ENCODE results near the gene DLX3.

The DLX3 gene

GRCh38 chr17:49992191-49992932, 2.7 kb downstream of the DLX3 start:
- DNase-seq = no peak

DNA sequence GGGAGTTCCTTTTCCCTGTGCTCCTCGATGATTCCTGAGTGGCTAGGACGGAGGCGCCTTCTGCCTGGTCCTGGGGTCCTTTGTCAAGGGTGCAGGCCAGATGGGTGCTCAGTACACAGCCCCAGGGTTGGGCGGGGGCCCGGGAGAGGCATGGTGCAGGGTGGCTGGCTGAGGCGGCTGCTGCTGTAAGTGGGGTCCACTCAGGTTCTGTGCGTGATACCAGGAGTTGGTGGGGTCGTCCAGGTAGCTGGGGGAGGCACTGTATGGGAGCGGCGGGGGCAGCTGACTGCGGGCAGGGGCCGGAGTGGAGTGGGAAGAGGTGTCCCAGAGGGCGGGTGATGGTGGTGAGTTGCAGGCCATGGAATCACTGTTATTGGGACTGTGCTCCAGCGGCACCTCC, 3.6 kb downstream of the DLX3 start:
- no peak for DNase-seq

DNA sequence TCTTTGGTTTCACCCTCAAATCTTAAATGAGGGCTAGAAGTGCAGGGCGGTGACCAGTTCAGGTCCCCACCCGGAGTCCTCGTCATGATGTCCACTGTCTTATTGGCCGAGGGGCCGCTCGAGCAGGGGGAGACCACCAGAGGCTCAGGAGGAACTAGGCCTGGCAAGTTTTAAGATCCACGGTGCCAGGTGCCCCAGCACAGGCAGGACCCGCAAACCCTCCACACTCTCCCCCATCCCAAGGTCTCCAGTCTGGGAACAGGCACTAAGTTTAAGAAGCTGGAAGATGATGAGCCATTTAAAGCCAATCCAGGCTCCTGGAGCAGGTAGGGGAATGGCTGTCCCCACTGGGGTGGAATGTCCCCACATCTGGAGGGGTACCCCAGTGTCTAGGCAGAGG, 4.1 kb downstream of the DLX3 start:
- no peak for DNase-seq

DNA sequence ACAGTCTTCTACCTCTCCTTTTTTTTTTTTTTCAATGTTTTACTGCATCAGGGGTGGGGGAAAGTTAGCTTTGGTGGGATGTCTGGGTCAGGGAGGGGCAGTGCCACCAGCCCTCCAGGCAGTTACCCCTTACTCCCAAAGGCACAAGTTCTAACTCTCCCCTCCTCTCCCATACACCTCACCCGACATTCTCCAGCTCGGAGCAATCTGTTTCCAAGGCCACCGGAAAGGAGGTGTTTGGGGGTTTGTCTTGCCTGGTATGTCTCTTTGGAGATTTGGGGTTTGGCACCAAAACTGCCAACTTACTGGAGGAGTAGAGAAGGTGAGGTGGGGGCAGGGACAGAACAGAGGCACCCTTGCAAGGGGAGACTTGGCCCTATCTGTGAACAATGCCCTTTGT, 4.7 kb downstream of the DLX3 start:
- DNase-seq = no peak

DNA sequence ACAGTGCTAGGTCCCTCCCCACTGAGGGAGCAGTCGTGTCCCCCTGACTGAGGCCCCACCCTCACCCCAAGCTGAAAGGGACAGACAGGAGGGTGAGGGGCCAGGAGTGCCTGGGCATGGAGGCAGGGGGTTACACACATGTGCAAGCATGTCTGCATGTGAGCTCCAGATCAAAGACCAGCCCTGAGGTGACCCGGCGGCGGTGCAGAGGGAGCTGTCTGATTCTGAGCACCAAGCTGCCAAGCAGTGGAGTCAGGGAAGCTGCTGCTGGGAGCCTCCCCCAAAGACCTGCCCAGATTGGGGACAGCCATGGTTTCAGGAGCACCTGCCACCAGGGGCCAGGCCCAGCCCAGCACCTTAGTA, 5.5 kb downstream of the DLX3 start:
- no peak for DNase-seq

DNA sequence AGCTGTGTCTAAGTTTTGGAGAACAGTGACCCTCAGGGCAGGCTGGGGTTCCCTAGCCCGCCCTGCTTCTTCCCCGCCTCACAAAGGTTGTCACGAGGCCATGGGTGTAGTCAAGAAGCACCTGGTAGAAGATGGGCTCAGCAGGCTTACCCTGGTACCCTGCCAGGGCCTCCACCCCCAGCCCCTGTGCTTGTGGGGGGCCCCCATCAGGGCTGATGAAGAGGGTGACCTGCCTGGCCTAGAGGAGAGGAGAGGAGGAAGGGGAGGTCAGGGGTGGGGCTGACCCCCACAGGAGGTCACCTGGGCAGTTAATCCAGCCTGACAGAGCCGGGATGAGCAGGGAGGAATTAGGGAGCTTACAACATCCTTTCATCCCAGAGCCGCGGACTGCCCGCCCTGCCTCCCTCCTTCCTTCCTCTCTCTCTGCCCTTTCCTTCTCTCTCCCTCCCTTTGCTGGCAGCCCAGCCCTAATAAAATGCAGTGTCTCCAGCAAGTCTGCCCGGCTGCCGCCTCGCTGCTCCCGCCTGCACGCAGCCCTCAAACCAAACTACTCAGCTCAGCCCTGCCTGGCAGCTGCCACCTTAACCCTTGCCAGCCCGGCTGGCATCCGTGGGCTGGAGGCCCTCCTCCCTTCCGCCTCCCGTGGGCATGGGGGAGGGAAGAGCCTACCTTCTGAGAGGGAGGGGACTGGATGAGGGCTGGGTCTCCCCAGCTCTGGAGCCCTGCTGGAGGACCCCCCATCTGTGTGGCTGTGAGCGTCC, 7.2 kb downstream of the DLX3 start:
- no peak for DNase-seq

- no peak for DNase-seq
Observed at GRCh38 chr17:49987290-49987585, 7.8 kb downstream of the DLX3 start.

DNA sequence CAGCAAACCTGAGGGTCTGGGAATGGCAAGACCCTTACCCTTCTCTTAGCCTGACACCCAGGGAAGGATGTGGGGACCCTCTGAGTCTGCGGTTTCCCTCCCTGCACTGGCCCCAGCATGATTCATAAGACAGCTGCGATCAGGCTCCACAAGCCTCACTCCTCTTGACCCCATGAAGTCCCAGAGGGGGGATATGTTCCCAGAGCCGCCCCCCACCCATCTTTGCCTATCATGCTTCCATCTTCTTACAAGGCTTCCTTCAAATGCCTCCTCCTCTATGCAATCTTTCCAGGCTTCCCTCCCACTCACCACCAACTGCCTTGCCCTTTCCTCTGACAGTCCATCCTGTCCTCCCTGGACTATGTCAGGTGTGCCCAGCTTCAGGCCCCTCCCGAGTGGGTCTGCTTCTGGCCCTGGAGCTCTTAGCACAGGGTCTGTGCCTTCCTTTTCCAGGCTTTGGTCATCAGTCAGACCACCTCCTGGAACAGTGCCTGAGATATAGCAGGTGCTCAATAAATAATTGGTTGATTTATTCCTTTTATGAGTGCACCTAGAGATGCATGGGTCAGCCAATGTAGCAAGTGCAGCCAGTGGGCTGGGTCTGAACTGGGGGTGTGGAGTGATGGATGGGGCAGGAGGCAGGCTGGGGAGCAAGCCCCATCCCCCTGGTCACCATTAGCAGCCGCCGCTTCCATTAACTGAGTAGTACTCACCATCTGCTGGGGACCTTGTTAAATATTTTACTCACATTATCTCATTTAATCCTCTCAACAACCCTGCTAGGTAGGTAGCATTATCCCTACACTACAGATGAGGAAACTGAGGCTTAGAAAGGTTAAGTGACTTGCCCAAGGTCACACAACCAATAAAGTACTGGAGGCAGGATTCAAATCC, 8.4 kb downstream of the DLX3 start:
- no peak for DNase-seq

- DNase-seq = no peak
Observed at GRCh38 chr17:49985310-49985990, 9.6 kb downstream of the DLX3 start.

DNA sequence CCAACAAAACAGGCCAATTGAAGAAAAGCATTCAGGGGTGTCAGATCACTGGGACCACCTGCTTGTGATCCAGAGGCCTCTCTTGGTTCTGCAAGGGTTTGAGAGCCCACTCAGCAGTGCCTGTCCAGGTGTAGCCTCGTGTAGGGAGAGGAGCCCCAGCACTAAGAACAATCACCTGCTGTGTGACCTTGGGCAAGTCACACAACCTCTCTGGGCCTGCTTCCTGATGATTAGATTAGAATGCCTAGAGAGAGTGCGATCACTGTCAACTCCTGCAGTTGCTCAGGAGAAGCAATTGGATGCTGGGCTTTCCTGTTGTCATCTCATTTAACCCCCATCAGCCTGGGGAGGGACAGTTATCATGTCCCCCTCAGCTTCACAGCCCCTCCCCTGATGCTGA, 10.2 kb downstream of the DLX3 start:
- no peak for DNase-seq

DNA sequence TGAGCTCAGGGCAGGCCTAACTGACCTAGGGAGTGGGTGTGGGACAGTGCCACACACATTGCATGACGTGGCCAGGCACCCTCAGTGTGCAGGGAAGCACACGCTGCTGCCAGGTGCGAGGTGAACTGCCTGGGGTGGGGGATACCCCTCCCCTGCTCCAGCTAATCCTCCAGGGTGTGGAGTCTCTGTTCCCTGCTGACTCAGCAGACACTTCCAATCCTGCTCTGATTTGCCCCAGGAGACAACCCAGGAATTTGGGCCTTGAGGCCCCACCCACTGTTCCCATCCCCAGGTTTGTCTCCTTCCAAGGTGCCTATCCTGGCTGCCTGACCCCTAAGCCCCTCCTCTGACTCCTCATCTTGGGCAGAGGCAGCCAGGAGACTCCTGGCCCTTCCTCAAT, 10.7 kb downstream of the DLX3 start:
- DNase-seq = no peak

GRCh38 chr17:49980703-49981197, 14.3 kb downstream of the DLX3 start:
- no peak for DNase-seq

GRCh38 chr17:49979748-49980479, 15.1 kb downstream of the DLX3 start:
- no peak for DNase-seq

DNA sequence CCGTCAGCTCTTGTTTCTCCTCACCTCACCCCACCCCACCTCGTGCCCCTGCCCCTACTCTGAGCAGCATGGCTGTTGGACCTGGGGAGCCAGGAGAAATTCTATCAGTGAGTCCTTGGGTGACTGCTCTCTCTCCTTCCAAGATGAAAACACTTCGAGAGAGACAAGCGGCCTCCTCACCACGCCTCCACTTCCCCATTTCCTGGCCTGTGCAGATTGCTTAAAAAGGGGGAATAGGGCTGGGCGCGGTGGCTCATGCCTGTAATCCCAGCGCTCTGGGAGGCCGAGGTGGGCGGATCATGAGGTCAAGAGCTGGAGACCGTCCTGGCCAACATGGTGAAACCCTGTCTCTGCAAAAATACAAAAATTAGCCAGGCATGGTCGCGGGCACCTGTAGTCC, 16.5 kb downstream of the DLX3 start:
- DNase-seq = no peak

DNA sequence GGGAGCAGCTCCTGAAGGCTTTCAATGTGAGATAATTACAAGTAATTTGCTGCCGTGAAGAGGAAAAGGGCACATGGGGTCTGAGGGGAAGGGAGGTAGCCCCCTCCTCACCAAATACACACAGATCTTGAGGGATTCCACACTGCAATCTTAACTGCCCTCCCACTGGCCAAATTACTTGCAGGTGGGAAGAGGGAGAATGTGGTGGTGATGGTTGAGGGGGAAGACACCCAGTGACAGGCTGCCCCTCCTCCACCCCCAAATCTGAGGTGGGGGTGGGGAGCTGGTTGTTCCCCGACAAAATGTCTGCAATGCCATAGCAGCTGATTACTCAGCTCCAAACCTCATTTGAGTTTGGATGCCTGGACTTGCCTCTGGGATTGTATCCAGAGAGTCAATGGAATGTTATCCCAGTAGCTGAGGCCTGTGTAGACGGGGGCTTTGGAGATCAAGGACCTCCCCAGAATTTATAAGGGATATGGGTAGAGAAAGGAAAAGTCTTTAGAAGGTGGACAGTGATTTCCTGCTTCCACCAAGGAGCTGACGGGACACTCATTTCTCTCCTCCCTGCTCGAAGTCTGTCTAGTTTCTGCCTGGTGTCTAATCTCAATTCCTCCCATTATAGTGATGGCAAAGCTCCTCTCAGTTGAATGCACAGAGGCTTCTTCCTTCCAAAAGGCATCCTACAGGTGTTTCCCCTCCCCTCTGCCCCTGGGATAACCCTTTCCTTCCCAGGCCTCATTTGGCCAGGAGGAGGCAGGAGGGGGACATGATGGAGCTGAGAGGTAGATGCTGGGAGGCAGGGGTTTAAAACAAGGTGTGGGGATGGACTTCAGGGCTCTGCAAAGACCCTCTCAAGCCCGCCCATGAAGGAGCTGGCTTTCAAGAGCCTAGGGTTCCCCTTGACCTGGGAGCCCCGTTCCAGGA, 17.3 kb downstream of the DLX3 start:
- DNase-seq = no peak

DNA sequence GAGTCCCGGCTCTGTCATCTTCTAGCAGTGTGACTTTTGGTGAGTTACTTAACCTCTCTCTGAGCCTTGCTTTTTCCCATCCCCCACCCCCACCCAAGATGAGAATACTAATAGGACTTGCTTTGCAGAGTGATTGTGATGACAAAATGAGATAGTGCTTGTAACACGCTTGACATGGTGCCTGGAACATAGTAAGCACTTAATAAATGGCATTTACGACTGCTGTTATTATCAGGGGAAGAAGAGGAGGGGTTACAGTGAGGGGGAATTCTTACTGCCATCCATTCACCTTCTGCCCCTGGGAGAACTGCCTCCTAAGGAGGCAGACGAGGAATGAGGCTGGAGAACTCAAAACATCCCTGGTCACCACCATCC, 18.2 kb downstream of the DLX3 start:
- DNase-seq = no peak

- no peak for DNase-seq
Observed at GRCh38 chr17:49976163-49976827, 18.7 kb downstream of the DLX3 start.

- DNase-seq = no peak
Observed at GRCh38 chr17:49975531-49975930, 19.5 kb downstream of the DLX3 start.

DNA sequence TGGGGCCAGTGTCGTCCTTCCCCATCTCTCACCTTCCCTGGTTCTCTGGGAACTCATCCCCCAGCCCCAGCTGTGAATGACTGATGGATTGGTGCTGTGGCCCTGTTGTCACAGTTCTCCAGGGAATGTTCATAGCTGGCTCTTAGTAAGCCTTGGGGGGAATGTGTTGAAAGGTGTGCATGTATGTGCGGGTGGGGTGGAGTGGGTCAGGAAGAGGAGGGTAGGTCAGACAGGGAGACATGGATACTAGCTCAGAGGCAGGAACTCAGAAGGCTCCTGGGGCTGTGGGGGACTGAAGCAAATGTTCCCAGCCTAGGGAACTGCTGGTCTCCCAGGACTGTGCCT, 21.8 kb downstream of the DLX3 start:
- no peak for DNase-seq

DNA sequence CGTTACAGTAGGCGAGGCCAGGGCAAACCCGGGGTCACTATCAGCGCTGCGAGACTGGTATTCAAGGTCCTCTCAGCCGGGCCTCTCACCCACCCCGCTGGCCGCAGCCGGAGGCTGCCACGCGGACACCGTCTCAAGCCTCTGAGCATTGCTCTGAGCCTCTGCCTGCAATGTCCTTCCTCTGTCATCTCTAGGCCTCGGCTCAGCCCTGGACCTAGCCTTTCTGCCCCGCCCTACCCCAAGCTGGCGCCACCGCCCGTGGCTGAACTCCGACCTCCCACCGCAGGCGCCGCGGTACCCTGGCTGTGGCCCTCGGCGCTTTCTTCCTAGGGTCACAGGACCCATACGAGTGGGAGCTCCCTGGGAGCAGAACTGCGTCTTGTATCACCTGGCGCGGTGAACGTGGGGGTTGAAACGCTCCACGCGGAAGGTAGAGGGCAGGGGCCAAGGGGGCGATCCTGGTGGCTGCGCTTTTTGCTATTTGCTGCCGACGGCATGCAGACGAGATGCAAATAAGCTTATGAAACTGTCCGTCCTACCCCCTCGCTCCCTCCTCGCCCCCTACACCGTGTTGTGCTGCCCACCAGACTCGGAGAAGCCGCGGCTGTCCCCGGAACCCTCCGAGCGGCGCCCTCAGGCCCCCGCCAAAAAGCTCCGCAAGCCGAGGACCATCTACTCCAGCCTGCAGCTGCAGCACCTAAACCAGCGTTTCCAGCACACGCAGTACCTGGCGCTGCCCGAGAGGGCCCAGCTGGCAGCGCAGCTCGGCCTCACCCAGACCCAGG, 22.3 kb downstream of the DLX3 start:
- DNase-seq = no peak

All from GDM1 (cell line).